AG09309 (cell line): ENCODE measurements around the gene NFE2L3.
"Not testable (repeated sequence)": the region's sequence is repeated elsewhere in the genome, so short reads cannot be mapped to it uniquely, and the experiment has no call there.

Source experiments
- DNase-seq: peaks from one replicate; pipeline ENCODE4 v3.0.0-alpha.2; 2010; ENCODE audit warnings: low read depth
- H3K4me3 ChIP-seq: 2 replicates; pipeline ENCODE4 v1.5.1; 2011; ENCODE audit warnings: mild to moderate bottlenecking, low read depth, low read length, moderate library complexity; ENCODE audit not compliant: control insufficient read depth
- CTCF ChIP-seq: IDR thresholded peaks from 2 replicates; pipeline ENCODE4 v1.5.1; 2011; ENCODE audit warnings: mild to moderate bottlenecking, low read depth, low read length, inconsistent platforms; ENCODE audit not compliant: insufficient read depth, control insufficient read depth; ENCODE audit errors: missing control alignments

NFE2L3 gene

DNA sequence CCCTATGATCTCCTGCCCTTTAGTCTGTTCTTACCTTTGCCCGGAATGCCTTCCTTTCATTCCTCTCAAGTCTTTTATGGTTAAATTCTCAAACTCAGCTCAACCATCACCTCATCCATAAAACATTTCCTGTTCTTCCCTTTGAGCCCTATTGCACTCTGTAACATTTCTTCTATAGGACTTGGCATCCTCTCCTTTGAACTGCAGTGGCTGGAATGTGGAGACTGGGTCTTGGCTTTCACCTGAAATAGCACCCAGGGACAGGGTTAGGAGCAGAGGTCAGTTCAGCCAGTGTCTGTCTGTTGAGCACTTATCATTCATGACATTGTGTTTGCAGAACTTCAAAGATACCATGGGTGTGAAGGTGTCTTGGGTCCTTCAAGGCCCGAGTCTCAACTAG, 7.2 kb downstream of the NFE2L3 start:
- DNase-seq, result no peak
- no peak overlapping the region for H3K4me3 ChIP-seq
- no peak for TF ChIP-seq CTCF

- no peak overlapping the region for H3K4me3 ChIP-seq
- no peak for TF ChIP-seq CTCF
- DNase-seq, result no peak
These were observed 8.9 kb downstream of the NFE2L3 start for GRCh38 chr7:26160896-26161295.

- no peak for DNase-seq
- H3K4me3 ChIP-seq, result no peak overlapping the region
- TF ChIP-seq CTCF, result no peak
These were observed 10.4 kb downstream of the NFE2L3 start for GRCh38 chr7:26162431-26162830.

GRCh38 chr7:26163804-26164203, 11.8 kb downstream of the NFE2L3 start:
- DNase-seq, H3K4me3 ChIP-seq: not testable (repeated sequence)

DNA sequence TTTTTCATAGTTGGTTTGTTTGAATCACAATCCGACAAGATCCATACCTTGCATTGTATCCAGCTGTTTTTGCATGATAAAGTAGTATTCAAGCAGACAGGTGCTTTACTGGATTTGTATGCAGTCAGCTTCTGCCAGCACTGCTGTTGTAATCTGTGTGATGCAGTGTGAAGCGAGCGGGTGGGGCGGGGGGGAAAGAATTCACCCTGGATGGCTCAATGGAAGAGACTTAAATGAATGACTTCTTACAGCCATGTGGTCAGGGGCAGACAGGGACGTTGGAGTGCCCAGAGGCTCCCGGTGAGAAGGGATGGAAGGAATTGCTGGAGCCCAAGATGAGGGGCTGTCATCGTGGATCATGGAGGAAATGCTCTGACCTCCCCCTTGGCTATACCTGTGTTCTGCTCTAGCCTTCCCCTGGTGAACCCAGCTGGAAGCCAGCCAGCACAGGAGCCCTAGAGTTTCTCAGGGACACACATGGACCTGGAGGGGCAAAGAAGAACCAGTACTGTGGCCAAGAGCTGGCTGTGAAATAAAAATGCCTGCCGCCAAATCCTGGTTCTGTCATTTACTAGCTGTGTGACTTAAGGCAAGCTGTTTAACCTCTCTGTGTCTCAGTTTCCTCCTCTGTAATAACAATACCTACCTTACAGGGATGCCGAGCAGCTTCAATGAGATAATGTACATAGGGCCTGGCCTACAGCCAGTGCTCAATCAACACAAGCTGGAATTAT, 14.1 kb downstream of the NFE2L3 start:
- no peak for DNase-seq

GRCh38 chr7:26166684-26167266, 14.8 kb downstream of the NFE2L3 start:
- no peak for TF ChIP-seq CTCF
- no peak for DNase-seq
- no peak overlapping the region for H3K4me3 ChIP-seq

More for the DNA sequence above, 14.1 kb downstream of the NFE2L3 start:
- H3K4me3 ChIP-seq, result no peak overlapping the region
- TF ChIP-seq CTCF, result no peak

- DNase-seq, result no peak
- H3K4me3 ChIP-seq, result no peak overlapping the region
- no peak for TF ChIP-seq CTCF
These were observed 15.4 kb downstream of the NFE2L3 start for GRCh38 chr7:26167303-26167934.
